Measurements from ENCODE around the gene PTPRO.

PTPRO gene

DNA sequence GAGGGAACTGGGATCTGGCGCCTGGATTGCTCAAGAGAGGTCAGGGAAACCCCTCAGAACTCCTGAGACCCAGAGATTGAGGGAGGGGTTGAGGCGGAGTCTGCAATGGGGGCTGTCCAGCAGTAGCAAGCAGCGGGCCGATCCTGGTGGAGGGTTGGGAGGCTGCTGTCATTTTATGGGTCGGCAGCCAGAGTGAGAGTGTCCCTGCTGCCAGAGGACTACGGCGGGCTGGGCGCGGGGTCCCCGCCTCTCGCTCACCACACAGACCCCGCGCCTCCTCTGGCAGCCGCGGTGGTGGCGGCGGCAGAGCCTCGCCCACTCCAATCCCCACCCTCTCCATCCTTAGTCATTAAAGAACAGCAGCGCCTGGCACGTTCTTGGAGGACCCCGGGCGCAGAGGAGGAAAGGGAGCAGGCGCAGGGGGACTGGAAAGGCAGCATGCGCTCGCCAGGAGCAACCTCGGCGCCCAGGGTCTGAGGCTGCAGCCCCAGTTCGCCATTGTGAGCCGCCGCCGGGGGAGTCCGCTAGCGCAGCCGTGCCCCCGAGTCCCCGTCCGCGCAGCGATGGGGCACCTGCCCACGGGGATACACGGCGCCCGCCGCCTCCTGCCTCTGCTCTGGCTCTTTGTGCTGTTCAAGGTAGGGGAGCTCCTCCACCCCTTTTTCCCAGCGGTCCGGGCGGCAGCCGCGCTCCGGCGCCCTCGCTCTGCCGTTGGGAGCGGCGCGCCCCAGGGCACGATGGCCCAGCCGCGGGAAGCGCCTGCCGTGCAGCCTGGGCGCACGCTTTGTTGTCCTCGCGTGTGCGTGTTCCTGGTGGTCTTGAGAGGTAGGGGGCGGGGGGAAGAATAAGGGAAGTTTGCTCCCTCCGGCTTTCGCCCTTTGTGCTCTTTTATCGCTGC lies at the start of gene PTPRO:
TSS of gene PTPRO (plus strand) at position 345 of the 898 bp plus-strand sequence.
- no peak for FAIRE-seq

DNA sequence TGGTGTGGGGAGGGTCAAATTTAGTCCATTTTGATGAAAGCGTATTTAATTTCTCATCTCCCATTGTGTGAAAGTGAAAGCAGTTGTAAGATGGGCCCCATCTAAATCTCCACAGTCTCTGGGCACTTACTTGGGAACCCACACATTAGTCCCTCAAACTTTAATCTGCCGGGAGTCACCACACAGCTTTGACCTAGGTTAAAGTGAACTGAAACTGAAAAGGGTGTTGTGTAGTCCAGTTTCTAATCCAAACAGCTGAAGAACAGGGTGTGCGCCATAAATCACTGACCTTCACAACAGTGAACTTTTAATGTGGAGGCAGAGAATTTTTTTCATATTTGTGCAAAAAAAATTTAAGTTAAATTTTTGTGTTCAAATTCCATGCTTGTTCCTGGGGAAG lies 48.4 kb upstream of the PTPRO start:
- FAIRE-seq, result no peak

DNA sequence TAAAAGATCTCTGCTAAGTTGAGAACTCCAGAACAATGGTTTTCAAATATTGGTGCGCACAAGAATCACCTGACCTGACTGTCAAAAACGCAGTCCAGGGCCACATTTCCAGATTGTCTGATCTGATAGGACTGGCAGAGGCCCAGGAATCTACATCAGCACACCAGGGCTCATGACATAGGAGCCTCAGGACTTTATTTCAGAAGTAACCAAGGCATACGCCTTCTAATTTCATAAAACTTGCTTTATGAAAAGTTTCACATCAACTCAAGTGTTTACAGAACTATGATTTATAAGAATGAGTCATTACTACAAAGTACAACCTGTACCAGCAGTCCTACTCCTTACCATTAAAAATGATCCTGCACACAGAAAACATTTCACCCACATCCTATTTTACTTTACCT lies 47.7 kb upstream of the PTPRO start:
- FAIRE-seq, result no peak

DNA sequence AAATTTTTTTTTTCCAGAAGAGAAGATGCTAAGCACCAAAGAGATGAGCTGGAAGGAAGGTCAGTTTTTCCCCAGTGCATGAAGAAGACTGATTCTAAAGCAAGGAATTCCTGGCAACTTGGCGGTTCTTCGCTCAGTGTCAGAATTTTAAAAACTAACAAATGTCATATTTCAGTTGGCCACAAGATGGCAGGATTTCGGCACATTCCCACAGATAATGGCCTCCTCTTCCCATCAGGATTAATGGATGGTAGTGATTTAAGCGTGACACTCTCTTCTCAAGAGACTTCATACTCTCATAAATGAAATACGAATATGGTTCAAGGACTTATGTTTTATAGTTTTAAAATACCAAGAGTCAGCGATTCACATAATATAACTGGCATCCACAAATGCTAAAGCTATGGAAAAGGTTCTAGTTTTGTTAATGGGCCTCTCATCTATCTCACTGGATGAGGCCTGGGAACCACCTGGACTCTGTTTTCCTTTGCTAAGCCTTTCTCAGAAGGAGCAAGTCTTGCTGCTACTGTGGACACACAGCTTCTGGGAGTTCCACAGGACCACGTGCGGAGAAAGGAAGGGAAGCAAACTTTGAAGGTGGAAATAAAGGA lies 46.1 kb upstream of the PTPRO start:
- FAIRE-seq, result peak; percentile 91

DNA sequence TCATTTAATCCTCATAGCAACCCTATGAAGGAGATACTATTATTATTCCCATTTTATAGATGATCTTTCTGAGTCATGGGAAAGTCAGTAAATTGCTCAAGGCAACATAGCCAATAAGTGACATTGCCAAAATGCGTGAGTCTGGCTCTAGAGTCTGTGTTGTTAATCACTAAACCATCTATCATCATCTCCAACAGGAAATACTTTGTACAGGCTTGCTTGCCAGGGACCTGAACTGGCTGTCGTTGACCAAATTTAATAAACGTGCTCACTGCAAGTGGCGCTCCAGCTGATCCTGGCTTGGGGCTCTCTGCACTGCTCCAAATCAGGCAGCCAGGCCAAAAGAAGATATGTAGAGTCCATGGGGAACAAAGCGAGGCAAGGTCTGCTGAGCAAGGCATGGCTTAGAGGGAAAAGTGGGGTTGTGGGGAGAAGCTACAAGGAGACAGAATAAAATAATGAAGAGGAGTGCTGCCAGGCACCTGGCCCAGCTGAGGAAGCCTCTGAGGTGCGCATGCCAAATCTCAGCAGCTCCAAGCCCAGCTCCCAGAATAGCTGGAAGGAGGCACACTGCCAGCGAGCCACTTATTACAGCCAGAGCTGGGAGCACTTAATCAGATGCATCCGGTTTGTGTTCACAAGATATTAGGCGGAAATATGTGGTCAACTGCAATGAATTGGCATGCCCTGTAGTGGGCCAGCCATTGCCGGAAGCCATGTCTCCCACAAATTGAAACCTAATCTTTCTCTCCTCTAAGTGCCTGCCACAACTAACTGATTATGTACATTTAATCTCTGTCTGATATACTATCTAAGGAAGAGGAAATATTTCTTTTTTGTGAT lies 43.3 kb upstream of the PTPRO start:
- FAIRE-seq, result no peak

DNA sequence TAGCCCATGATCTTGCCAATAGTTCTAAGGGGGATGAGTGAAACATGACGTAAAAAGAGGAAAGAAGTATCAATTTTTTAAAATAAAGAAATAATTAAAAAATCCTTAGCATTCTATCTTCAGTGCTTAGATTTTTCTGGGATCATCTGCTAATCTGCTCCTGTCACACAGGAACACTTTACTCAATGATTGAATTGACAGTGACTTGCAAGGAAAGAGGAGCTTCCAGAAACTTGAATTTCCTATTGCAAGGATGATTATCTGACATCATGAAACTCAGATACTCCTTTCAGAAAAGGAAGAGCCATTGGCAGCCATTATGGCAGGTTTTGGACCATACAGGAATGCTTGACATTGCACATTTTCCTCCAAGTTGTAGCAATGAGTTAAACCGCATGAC lies 41.4 kb upstream of the PTPRO start:
- FAIRE-seq, result no peak

DNA sequence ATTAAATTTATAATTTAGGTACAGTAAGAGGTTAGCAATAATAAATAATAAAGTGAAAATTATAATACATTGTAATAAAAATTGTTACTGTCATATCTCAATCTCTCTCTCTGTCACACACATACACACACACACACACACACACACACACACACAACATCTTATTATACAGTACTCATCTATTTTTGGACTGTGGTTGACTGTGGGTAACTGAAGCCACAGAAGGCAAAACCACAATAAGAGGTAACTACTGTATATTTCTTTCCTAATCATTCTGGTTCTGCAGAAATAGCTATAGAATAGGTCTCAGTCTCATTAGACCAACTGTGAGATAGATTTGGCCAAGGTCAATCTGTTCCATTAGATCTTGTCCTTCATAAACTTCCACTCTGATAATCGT lies 33.1 kb upstream of the PTPRO start:
- FAIRE-seq, result peak; percentile 53

DNA sequence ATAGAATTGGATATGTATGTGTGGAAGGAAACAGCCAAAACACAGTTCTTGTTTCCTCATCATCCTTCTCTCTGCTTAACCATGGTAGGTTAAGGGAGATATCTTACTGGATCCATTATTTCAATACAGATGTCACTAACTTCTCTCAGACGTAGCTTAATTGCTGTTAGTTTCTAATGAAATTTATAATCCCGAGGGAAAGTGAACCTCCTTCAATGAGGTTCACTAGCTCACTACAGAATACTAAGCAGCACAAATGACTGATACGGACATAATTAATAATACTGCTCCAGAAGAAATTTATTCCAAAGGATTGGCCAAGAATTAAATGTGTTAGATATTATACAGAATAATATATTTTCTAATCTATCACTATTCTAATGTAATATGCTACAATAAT lies 28.6 kb upstream of the PTPRO start:
- no peak for FAIRE-seq

DNA sequence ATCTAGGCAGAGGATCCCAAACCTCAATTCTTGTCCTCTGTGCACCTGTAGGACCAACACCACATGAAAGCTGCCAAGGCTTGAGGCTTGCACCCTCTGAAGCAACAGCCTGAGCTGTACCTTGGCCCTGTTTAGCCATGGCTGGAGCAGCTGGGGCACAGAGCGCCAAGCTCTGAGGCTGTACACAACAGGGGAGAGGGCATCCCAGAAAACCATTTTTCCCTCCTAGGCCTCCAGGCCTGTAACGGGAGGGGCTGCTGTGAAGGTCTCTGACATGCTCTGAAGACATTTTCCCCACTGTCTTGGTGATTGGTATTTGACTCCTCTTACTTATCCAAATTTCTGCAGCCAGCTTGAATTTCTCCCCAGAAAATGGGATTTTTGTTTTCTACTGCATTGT lies 22.4 kb upstream of the PTPRO start:
- FAIRE-seq, result no peak

DNA sequence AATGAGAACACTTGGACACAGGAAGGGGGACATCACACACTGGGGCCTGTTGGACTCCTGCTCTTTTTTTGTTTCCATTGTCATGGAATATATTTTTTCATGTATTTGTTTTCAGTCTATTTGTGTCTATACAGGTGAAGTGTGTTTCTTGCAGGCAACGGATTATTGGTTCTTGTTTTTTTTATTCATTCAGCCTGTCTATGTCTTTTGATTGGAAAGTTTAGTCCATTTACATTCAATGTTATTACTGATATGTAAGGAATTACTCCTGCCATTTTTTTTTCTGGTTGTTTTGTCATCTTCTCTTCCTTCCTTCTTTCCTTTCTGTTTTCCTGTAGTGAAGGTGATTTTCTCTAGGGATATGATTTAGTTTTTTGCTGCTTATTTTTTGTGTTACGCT lies 18.0 kb upstream of the PTPRO start:
- FAIRE-seq, result no peak

DNA sequence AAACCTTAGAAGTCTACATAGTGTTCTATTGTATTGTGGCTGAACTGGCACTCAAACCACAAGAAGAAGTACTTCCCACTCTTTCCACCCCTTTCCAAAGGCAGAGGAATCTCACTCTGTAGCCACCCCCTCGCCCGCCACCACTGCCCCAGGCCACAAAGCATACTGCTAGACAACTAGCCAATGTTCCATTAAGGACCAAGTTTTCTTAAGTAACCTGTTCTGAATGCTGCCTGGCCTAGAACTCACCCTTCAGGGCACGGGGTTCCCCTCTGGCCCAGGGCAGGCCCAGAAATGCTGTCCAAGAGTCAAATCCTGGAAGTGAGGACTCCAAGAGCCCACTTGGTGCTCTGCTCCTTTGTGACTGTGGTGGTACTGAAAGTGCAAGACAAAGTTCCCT lies 15.7 kb upstream of the PTPRO start:
- no peak for FAIRE-seq

DNA sequence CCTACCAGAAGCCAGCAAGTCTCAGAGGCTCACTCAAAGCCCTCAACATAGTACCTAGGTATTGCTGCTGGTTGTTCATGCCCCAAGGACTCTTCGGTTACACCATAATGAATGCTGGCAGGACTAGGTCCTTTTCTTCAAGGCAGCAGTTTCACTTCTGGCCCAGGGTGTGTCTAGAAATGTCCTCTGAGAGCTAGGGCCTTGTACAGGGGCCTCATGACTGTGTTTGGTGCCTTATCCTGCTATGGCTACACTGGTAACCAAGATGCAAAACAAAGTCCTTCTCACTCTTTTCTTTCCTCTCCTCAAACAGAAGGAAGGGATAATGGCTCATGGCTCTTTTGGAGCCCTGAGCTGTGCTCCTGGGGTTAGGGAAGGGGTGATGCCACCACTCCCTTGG lies 15.2 kb upstream of the PTPRO start:
- FAIRE-seq, result no peak

DNA sequence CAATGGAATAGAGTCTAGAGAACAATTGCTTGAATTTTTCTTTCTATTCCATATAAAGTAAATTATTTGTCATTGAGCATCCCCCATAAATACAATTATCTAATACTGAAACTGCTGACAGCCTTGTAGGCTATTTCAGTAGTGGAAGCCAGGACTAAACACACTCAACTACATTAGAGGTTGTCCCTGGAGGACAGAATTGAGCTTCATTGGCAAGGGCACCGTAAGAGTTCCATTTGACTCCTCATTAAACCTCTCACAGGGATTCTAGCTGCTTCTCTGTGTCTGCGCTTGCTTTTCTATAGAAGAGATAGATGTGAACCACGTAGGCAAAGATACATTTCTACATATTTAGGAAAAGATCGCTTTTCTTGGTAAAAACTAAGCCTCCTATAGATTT lies 3.5 kb upstream of the PTPRO start:
- FAIRE-seq, result no peak

DNA sequence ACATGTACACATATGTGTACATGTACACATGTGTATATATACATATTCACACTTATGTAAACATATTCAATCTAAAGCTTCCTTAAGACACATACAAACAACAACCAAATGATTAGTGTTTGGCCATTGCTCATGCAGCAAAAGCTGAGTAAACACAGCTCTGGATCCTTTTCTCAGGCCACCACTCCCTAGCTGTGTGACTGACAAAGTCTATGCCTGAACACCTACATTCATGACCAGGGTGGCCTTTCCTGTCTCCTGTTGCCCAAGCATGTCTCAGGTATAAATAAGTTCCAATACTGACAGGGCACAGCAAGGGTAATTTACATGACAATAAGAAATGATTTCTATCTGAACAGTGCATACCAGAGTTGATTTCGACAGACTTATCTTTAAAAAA lies 1.4 kb upstream of the PTPRO start:
- FAIRE-seq, result no peak

DNA sequence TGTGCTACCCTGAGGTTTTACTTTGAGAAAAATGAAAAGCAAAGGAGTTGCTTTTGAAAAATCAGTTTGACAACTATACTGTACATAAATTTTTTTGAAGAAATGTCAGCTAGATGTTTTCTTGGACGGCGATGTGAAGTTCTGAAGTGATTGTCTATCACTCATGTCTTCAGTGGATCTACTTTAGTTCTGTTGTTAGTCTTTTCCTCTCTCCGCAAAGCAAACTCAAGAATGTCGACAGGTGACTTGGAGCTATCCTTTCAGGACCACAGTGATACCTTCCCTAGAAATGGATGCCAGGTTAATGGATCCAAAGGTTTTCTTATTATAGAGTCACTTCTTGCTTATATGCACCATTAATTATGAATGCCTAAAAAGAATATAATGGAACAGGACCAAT lies 1.2 kb downstream of the PTPRO start:
- no peak for FAIRE-seq

DNA sequence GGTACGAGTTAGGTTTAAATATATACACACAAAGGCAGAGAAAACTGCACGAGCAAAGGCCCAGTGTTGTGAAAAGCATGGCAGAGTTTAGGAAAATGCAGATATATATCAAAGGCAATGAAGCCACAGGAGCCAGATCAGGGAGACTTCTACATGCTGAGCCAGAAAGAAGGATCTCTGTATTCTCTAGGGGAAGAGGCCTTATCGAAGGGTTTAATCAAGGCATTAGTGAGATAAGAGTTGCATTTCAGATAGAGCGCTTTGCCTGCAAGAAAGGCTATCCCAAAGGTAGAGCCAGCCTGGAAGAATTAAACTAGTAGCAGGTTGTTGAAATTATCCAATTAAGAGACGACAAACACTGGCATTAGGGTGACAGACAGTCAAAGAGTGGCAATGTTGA lies 7.6 kb downstream of the PTPRO start:
- FAIRE-seq, result no peak

DNA sequence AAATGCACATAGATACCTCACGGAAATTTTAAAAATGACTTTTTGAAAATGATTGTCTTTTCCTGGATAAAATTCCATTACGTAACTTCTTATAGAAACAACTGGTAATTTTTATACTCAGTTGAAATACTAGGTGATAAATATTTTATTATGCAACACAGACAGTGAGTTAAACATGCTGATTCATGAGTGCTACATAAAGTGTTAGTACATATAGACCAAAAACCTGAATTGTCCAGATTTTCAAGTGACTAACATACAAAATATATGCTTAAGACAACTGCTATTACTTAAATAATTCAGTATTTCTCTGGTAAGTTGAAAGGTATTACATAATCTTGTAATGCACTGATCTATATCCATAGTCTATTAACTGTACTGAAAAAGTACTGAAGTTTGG lies 11.9 kb downstream of the PTPRO start:
- no peak for FAIRE-seq

DNA sequence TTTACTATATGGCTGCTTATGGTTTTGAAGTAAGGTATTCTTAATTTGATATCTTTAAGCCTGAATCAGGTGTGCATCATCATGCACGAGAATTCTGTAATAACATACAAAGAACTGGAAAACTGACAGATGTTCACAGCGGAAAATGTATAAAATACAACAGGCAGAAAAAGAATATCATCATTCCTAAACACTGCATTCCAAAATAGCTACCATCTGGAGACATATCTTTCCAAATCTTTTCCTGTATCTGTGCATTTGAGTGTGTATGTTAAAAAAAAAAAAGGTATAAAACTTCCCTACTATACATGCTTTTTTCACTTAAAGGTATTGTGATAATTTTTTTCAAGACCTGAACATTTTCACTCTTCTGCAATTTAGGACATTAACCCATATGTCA lies 13.7 kb downstream of the PTPRO start:
- no peak for FAIRE-seq

DNA sequence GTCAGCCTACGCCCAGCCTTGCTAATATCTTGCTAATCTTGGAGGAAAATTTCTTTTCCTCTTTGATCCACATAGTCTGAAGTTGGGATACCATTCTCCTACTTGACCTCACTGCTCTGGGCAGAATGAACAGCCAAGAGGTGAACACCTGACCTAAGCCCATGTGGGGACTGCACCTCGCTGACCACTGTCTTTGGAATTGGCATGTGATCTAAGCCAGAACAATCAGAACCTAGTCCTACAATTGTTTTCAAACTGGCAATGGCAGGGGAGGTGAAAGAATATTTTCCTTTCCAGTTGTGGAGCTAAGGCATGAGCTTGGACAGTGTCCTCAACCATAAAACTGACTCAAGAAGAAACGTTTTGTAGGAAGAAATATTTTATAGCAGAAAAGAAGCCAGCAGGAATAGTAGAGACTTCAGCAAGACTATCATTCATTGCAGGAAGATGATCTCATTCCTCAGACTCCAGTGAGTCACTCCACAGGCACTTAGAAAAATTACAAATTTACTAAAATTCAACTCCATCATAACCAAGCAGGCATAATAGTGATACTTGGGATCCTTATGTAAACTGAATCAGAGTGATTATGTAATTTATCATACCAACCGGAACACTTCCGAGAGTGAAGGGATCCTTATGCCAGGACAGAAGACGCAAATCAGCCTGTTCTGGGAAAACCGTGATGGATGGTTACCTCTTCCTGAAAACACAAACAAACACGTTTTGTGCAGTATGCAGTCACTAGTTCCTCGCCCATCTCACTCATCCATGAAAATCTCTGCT lies 14.7 kb downstream of the PTPRO start:
- no peak for FAIRE-seq

DNA sequence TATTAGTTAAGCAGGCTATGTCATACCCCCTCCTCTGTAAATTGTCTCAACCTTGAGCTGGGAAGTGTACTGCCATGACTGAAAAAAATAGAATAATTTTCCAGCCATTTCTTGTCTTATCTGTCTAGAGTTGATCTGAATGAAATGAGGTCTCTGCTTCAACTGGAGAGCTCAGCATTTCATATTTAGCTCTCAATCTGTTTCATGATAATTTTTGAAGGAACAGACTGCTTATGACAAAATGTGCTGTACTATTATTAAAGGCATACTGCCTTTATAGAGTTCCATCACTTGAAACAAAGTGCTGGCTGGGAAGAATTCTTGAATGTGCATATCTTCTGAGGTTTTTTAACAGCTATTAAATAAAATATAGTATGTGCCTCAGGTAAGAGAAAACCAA lies 19.1 kb downstream of the PTPRO start:
- FAIRE-seq, result no peak

DNA sequence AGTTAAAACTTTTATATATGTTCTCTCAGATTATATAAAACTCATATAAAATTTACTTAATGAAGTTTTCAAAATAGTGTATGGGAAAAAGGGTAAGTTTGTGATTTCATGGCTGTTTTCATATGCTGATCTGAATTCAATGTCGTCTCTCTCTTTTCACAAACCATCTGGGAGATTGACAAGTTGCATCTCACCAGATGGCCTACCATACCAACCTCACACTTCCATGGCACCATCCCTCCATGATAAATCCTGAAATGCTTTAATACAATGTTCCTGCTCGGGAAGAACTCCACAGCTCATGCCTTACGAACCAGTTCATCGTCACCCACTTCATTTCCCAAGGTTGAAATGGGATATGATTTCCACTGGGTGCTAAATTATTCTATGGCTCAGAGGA lies 22.3 kb downstream of the PTPRO start:
- FAIRE-seq, result no peak

DNA sequence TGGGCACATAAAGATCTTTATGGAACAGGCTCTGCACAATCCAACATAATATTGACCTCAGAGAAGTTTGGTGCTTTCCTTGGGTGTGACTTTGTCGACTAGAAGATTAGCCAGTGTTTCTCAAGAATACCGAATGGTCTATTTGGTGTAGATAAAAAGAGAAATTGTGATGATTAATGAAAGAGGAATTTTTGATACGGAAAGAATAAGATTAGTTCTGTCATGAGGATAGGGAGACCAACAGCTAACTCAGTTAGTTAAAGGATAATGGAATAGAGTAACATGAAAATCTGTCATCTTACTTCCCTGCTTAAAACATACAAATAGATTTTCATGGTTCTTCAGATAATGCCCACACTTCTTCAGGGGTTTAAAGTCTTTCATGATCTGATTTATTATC lies 24.2 kb downstream of the PTPRO start:
- no peak for FAIRE-seq

DNA sequence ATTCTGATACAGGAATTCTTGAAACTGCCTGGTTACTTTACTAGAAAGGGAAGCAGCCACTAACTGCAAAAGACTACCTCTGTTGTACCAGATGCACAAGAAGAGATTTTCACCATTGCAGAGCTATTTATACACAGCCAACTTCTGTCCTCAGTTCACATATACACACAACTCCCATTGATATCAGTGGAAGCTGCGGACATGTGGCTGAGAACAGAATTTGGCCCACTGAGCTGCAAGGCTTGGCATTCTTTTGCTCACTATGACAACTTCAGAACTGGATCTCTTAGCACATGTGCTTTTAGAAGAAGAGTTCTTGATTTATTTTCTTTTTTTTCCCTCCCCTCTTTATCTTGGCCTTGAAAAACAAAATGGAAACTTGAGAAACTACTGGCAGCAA lies 28.3 kb downstream of the PTPRO start:
- FAIRE-seq, result no peak

All from islet of Langerhans (tissue), 1 donor.